SK-N-MC (cell line): Measurements from ENCODE around the gene LRRTM4.
"Not testable (repeated sequence)": the region's sequence is repeated elsewhere in the genome, so short reads cannot be mapped to it uniquely, and the experiment has no call there.

Experiments
- DNase-seq: peaks from one replicate; pipeline ENCODE4 v3.0.0-alpha.2; 2011; ENCODE audit warnings: low read depth, low spot score
- H3K27ac ChIP-seq: fragments of 200-600 bp; sonication (generic); 2 replicates; pipeline ENCODE4 v1.5.1; 2016; ENCODE audit warnings: mixed run types
- H3K36me3 ChIP-seq: fragments of 200-600 bp; sonication (generic); 2 replicates; pipeline ENCODE4 v1.6.1; 2017; ENCODE audit warnings: antibody characterized with exemption, low read length, mixed read lengths; ENCODE audit not compliant: insufficient read depth
- H3K4me3 ChIP-seq: fragments of 200-600 bp; sonication (generic); 2 replicates; pipeline ENCODE4 v1.5.1; 2016
- H3K9ac ChIP-seq: fragments of 200-600 bp; sonication (generic); 2 replicates; pipeline ENCODE4 v1.8.0; 2017; ENCODE audit warnings: mixed run types, mixed read lengths; ENCODE audit not compliant: insufficient read length
- H3K9me3 ChIP-seq: fragments of 200-600 bp; sonication (generic); 2 replicates; pipeline ENCODE4 v1.6.1; 2017; ENCODE audit warnings: low read depth, mild to moderate bottlenecking, antibody characterized with exemption, low read length, moderate library complexity, mixed read lengths
- EZH2 ChIP-seq: fragments of 200-600 bp; sonication (generic); IDR thresholded peaks from one replicate; pipeline ENCODE4 v1.6.1; 2017; ENCODE audit warnings: antibody characterized with exemption
- FOXP2 ChIP-seq: optimal IDR thresholded peaks from 2 replicates; pipeline ENCODE3; 2011; ENCODE audit warnings: mild to moderate bottlenecking, moderate library complexity; ENCODE audit not compliant: insufficient read depth; ENCODE audit errors: extremely low read length, control extremely low read depth
- POLR2AphosphoS5 ChIP-seq: IDR thresholded peaks from 2 replicates; pipeline ENCODE4 v1.6.1; 2012; ENCODE audit warnings: mild to moderate bottlenecking, low read depth, low read length, borderline replicate concordance

The LRRTM4 gene

GRCh38 chr2:77161009-77161408 is 361.2 kb downstream of the LRRTM4 start:
- no peak for DNase-seq
- Histone ChIP-seq H3K36me3 (no peaks in the 10 kb centered on the region), H3K4me3 (no peak overlapping the region), H3K27ac (no peak overlapping the region), H3K9me3 (no peaks in the 10 kb centered on the region), H3K9ac (no peak overlapping the region)
- no peak for TF ChIP-seq EZH2
- no peak for TF ChIP-seq POLR2AphosphoS5
- no peak for TF ChIP-seq FOXP2

- H3K27ac ChIP-seq: no peak overlapping the region
- H3K4me3 ChIP-seq: no peak overlapping the region
- no peak overlapping the region for H3K9ac ChIP-seq
- no peak for DNase-seq
- no peaks in the 10 kb centered on the region for H3K9me3 ChIP-seq
- no peaks in the 10 kb centered on the region for H3K36me3 ChIP-seq
- TF ChIP-seq FOXP2: no peak
Measured at GRCh38 chr2:77156599-77156998, 365.6 kb downstream of the LRRTM4 start.

GRCh38 chr2:77155511-77155910 is 366.7 kb downstream of the LRRTM4 start:
- H3K27ac ChIP-seq: no peak overlapping the region
- DNase-seq: no peak
- TF ChIP-seq FOXP2 (no peak), POLR2AphosphoS5 (no peak), EZH2 (no peak)
- no peaks in the 10 kb centered on the region for H3K9me3 ChIP-seq
- H3K36me3 ChIP-seq: no peaks in the 10 kb centered on the region
- H3K9ac ChIP-seq: no peak overlapping the region
- H3K4me3 ChIP-seq: no peak overlapping the region

GRCh38 chr2:77149565-77149964 is 372.6 kb downstream of the LRRTM4 start:
- TF ChIP-seq FOXP2: no peak
- no peak overlapping the region for H3K9ac ChIP-seq
- no peak for DNase-seq
- H3K4me3 ChIP-seq: no peak overlapping the region
- H3K9me3 ChIP-seq: no peaks in the 10 kb centered on the region
- H3K36me3 ChIP-seq: no peaks in the 10 kb centered on the region
- no peak overlapping the region for H3K27ac ChIP-seq

GRCh38 chr2:77147153-77147552 is 375.0 kb downstream of the LRRTM4 start:
- TF ChIP-seq POLR2AphosphoS5 (no peak), FOXP2 (no peak), EZH2 (no peak)
- H3K9me3 ChIP-seq: no peaks in the 10 kb centered on the region
- no peak for DNase-seq
- no peak overlapping the region for H3K9ac ChIP-seq
- H3K27ac ChIP-seq: no peak overlapping the region
- no peak overlapping the region for H3K4me3 ChIP-seq
- no peaks in the 10 kb centered on the region for H3K36me3 ChIP-seq

GRCh38 chr2:77144772-77145171 is 377.4 kb downstream of the LRRTM4 start:
- no peak for DNase-seq
- Histone ChIP-seq H3K27ac (no peak overlapping the region), H3K9me3 (no peaks in the 10 kb centered on the region), H3K36me3 (no peaks in the 10 kb centered on the region), H3K4me3 (no peak overlapping the region), H3K9ac (no peak overlapping the region)
- TF ChIP-seq POLR2AphosphoS5 (no peak), FOXP2 (no peak), EZH2 (no peak)

- no peaks in the 10 kb centered on the region for H3K9me3 ChIP-seq
- DNase-seq: no peak
- no peak overlapping the region for H3K9ac ChIP-seq
- no peaks in the 10 kb centered on the region for H3K36me3 ChIP-seq
- no peak overlapping the region for H3K27ac ChIP-seq
- TF ChIP-seq FOXP2 (no peak), EZH2 (no peak), POLR2AphosphoS5 (no peak)
- H3K4me3 ChIP-seq: no peak overlapping the region
Measured at GRCh38 chr2:77142141-77142540, 380.0 kb downstream of the LRRTM4 start.

GRCh38 chr2:77128479-77128878 is 393.7 kb downstream of the LRRTM4 start:
- not testable (repeated sequence) for H3K9ac ChIP-seq, H3K9me3 ChIP-seq, H3K4me3 ChIP-seq, H3K27ac ChIP-seq, H3K36me3 ChIP-seq, DNase-seq

GRCh38 chr2:77127345-77127744 is 394.8 kb downstream of the LRRTM4 start:
- TF ChIP-seq FOXP2 (no peak), POLR2AphosphoS5 (no peak)
- no peak overlapping the region for H3K4me3 ChIP-seq
- no peaks in the 10 kb centered on the region for H3K36me3 ChIP-seq
- no peaks in the 10 kb centered on the region for H3K9me3 ChIP-seq
- no peak overlapping the region for H3K27ac ChIP-seq
- no peak for DNase-seq
- H3K9ac ChIP-seq: no peak overlapping the region

GRCh38 chr2:77121518-77121917 is 400.7 kb downstream of the LRRTM4 start:
- TF ChIP-seq FOXP2: no peak
- TF ChIP-seq POLR2AphosphoS5: no peak
- TF ChIP-seq EZH2: no peak
- Histone ChIP-seq H3K4me3 (no peak overlapping the region), H3K27ac (no peak overlapping the region), H3K36me3 (no peaks in the 10 kb centered on the region), H3K9ac (no peak overlapping the region), H3K9me3 (no peaks in the 10 kb centered on the region)
- no peak for DNase-seq
